Dendritic cell treated with granulocyte-macrophage colony-stimulating factor and Interleukin-4, amounts not matched to agents 40 ng/mL and 50 ng/mL, for 4 days (primary cell): ENCODE results near the gene FAM186B.
A peak's percentile ranks its signal among the peaks of the same experiment; 100 is the strongest.

ENCODE experiments used
- H3K27ac Mint-ChIP-seq: one replicate; pipeline ENCODE4 v1.8.0; 2022; ENCODE audit warnings: mild to moderate bottlenecking, mixed read lengths
- H3K27me3 Mint-ChIP-seq: one replicate; pipeline ENCODE4 v1.8.0; 2022; ENCODE audit warnings: mild to moderate bottlenecking, mixed read lengths
- H3K36me3 Mint-ChIP-seq: one replicate; pipeline ENCODE4 v1.8.0; 2022; ENCODE audit warnings: low read depth, mixed read lengths
- H3K4me1 Mint-ChIP-seq: one replicate; pipeline ENCODE4 v1.8.0; 2022; ENCODE audit warnings: low read depth, mixed read lengths
- H3K4me3 Mint-ChIP-seq: one replicate; pipeline ENCODE4 v1.8.0; 2022; ENCODE audit warnings: mild to moderate bottlenecking, moderate library complexity, mixed read lengths
- H3K9me3 Mint-ChIP-seq: one replicate; pipeline ENCODE4 v1.8.0; 2022; ENCODE audit warnings: mixed read lengths
- intact Hi-C: fragments of 100-400 bp; cut with micrococcal nuclease; formaldehyde crosslinking; loops from one replicate; pipeline ENCODE4 v1.15.0; 2022

FAM186B gene

GRCh38 chr12:49609059-49609874 is 3.8 kb upstream of the FAM186B start:
- no peaks in the 10 kb centered on the region for H3K9me3 Mint-ChIP-seq
- no peak overlapping the region for H3K4me3 Mint-ChIP-seq
- H3K27me3 Mint-ChIP-seq: peaks cover 21% of the 10 kb centered on the region
- intact Hi-C loops: no loop called here
- no peak overlapping the region for H3K27ac Mint-ChIP-seq
- H3K4me1 Mint-ChIP-seq: peaks cover 6% of the 10 kb centered on the region
- no peaks in the 10 kb centered on the region for H3K36me3 Mint-ChIP-seq

GRCh38 chr12:49604856-49605255 is 583 bp downstream of the FAM186B start:
- no peak overlapping the region for H3K27ac Mint-ChIP-seq
- H3K36me3 Mint-ChIP-seq: no peaks in the 10 kb centered on the region
- intact Hi-C loops: no loop called here
- H3K4me3 Mint-ChIP-seq: no peak overlapping the region
- H3K4me1 Mint-ChIP-seq: peaks cover 6% of the 10 kb centered on the region
- H3K9me3 Mint-ChIP-seq: no peaks in the 10 kb centered on the region
- peaks cover 5% of the 10 kb centered on the region for H3K27me3 Mint-ChIP-seq

- H3K4me1 Mint-ChIP-seq: peaks cover 6% of the 10 kb centered on the region
- H3K36me3 Mint-ChIP-seq: no peaks in the 10 kb centered on the region
- no peak overlapping the region for H3K27ac Mint-ChIP-seq
- no peaks in the 10 kb centered on the region for H3K9me3 Mint-ChIP-seq
- no peak overlapping the region for H3K4me3 Mint-ChIP-seq
- H3K27me3 Mint-ChIP-seq: peaks cover 5% of the 10 kb centered on the region
- intact Hi-C loops: no loop called here
Observed at GRCh38 chr12:49603721-49604120, 1.7 kb downstream of the FAM186B start.

- Mint-ChIP-seq H3K27me3 (no peaks in the 10 kb centered on the region), H3K4me1 (peaks cover 6% of the 10 kb centered on the region), H3K4me3 (no peak overlapping the region), H3K27ac (no peak overlapping the region), H3K36me3 (no peaks in the 10 kb centered on the region), H3K9me3 (no peaks in the 10 kb centered on the region)
- intact Hi-C loops: no loop called here
Observed at GRCh38 chr12:49599961-49600360, 5.5 kb downstream of the FAM186B start.

- Mint-ChIP-seq H3K9me3 (no peaks in the 10 kb centered on the region), H3K27me3 (no peaks in the 10 kb centered on the region), H3K27ac (no peak overlapping the region), H3K4me3 (no peak overlapping the region), H3K4me1 (peaks cover 6% of the 10 kb centered on the region), H3K36me3 (no peaks in the 10 kb centered on the region)
- intact Hi-C loops: no loop called here
Observed at GRCh38 chr12:49598527-49598926, 6.9 kb downstream of the FAM186B start.

- H3K27me3 Mint-ChIP-seq: no peaks in the 10 kb centered on the region
- intact Hi-C loops: no loop called here
- no peak overlapping the region for H3K4me3 Mint-ChIP-seq
- peaks cover 8% of the 10 kb centered on the region for H3K36me3 Mint-ChIP-seq
- peaks cover 32% of the 10 kb centered on the region for H3K4me1 Mint-ChIP-seq
- peak overlapping the region; percentile 63 for H3K27ac Mint-ChIP-seq
- peaks cover 8% of the 10 kb centered on the region for H3K9me3 Mint-ChIP-seq
Observed at GRCh38 chr12:49588721-49589516, 16.5 kb downstream of the FAM186B start.

- Mint-ChIP-seq H3K27ac (peak overlapping the region; percentile 63), H3K36me3 (peaks cover 14% of the 10 kb centered on the region), H3K4me3 (no peak overlapping the region), H3K4me1 (peaks cover 32% of the 10 kb centered on the region), H3K27me3 (no peaks in the 10 kb centered on the region), H3K9me3 (peaks cover 8% of the 10 kb centered on the region)
- intact Hi-C loops: no loop called here
Observed at GRCh38 chr12:49588281-49588680, 17.2 kb downstream of the FAM186B start.

- Mint-ChIP-seq H3K9me3 (peaks cover 8% of the 10 kb centered on the region), H3K4me3 (no peak overlapping the region), H3K27ac (peak overlapping the region; percentile 25), H3K4me1 (peaks cover 32% of the 10 kb centered on the region), H3K36me3 (peaks cover 14% of the 10 kb centered on the region), H3K27me3 (no peaks in the 10 kb centered on the region)
- intact Hi-C loops: no loop called here
Observed at GRCh38 chr12:49587174-49587908, 18.1 kb downstream of the FAM186B start.

- Mint-ChIP-seq H3K4me1 (peaks cover 32% of the 10 kb centered on the region), H3K27me3 (no peaks in the 10 kb centered on the region), H3K9me3 (peaks cover 2% of the 10 kb centered on the region), H3K36me3 (peaks cover 14% of the 10 kb centered on the region), H3K4me3 (no peak overlapping the region), H3K27ac (no peak overlapping the region)
- intact Hi-C loops: no loop called here
Observed at GRCh38 chr12:49585477-49586459, 19.7 kb downstream of the FAM186B start.

- Mint-ChIP-seq H3K4me1 (peaks cover 32% of the 10 kb centered on the region), H3K27me3 (no peaks in the 10 kb centered on the region), H3K9me3 (no peaks in the 10 kb centered on the region), H3K27ac (no peak overlapping the region), H3K4me3 (no peak overlapping the region), H3K36me3 (peaks cover 17% of the 10 kb centered on the region)
- intact Hi-C loops: no loop called here
Observed at GRCh38 chr12:49584591-49584990, 20.8 kb downstream of the FAM186B start.

GRCh38 chr12:49583366-49584094 is 21.9 kb downstream of the FAM186B start:
- Mint-ChIP-seq H3K9me3 (no peaks in the 10 kb centered on the region), H3K4me1 (peaks cover 24% of the 10 kb centered on the region), H3K36me3 (peaks cover 21% of the 10 kb centered on the region), H3K27ac (no peak overlapping the region), H3K4me3 (no peak overlapping the region), H3K27me3 (no peaks in the 10 kb centered on the region)
- intact Hi-C loops: no loop called here

GRCh38 chr12:49582850-49583249 is 22.6 kb downstream of the FAM186B start:
- Mint-ChIP-seq H3K27ac (no peak overlapping the region), H3K9me3 (no peaks in the 10 kb centered on the region), H3K4me3 (no peak overlapping the region), H3K4me1 (peaks cover 17% of the 10 kb centered on the region), H3K27me3 (no peaks in the 10 kb centered on the region), H3K36me3 (peaks cover 21% of the 10 kb centered on the region)
- intact Hi-C loops: no loop called here
